Activated T-cell treated with anti-CD3 and anti-CD28 coated beads, Interleukin-2, amount 50 U/mL, for 4 hours (primary cell): ENCODE measurements around the gene CTNNBIP1. TPM values are rescaled to one million over a fixed set of nuclear protein-coding genes. Genes with fewer than 3 reads are reported as not detected.

Experiments
- ATAC-seq, 2 donors: fragments of 200-7000 bp; cut with Tn5 transposase; one replicate each; pipeline ENCODE4 v1.10.0; 2021
- DNase-seq: peaks from one replicate; pipeline ENCODE4 v3.0.0-alpha.2; 2020
- H3K27me3 Mint-ChIP-seq: one replicate; pipeline ENCODE4 v1.8.0; 2021; ENCODE audit warnings: low read depth, mixed read lengths
- H3K36me3 Mint-ChIP-seq: one replicate; pipeline ENCODE4 v1.8.0; 2022; ENCODE audit warnings: mixed read lengths; ENCODE audit not compliant: insufficient read depth
- H3K4me1 Mint-ChIP-seq: one replicate; pipeline ENCODE4 v1.8.0; 2021; ENCODE audit warnings: low read depth, mixed read lengths
- H3K4me3 Mint-ChIP-seq: one replicate; pipeline ENCODE4 v1.8.0; 2021; ENCODE audit warnings: mild to moderate bottlenecking, moderate library complexity, mixed read lengths
- H3K9me3 Mint-ChIP-seq: one replicate; pipeline ENCODE4 v1.8.0; 2021; ENCODE audit warnings: mixed read lengths
- total RNA-seq, 3 donors: library from RNA; stranded (reverse); gene quantifications; one replicate each; pipeline ENCODE4 v1.2.1, GENCODE V29; 2021

The CTNNBIP1 gene
- total RNA-seq, 3 donors from 2014 or later = 4.2 to 5.2 (median 4.7) TPM

DNA sequence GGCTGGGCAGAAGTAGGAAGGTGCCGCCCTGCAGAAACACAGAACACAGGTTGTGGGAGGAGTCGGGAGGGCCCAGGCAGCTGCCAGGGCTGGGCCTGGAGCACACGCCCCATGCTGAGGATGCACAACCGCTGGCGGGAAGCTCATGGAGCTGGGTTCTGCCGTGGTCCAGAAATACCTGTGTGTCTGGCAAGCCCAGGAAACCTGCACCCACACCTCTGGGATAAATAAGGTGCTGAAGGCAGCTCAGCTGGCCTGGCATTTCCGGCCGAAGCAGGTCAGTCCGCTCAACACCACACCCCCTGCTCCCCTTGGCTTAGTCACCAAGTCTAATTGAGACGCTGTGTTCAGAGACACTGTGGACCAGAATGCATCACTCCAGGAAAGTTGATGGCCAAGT is 32.1 kb downstream of the CTNNBIP1 start:
- no peaks in the 10 kb centered on the region for H3K9me3 Mint-ChIP-seq
- H3K36me3 Mint-ChIP-seq = no peaks in the 10 kb centered on the region
- no peaks in the 10 kb centered on the region for H3K27me3 Mint-ChIP-seq
- ATAC-seq (no peak), DNase-seq (no peak)
- H3K4me1 Mint-ChIP-seq = peaks cover 18% of the 10 kb centered on the region
- no peak overlapping the region for H3K4me3 Mint-ChIP-seq

DNA sequence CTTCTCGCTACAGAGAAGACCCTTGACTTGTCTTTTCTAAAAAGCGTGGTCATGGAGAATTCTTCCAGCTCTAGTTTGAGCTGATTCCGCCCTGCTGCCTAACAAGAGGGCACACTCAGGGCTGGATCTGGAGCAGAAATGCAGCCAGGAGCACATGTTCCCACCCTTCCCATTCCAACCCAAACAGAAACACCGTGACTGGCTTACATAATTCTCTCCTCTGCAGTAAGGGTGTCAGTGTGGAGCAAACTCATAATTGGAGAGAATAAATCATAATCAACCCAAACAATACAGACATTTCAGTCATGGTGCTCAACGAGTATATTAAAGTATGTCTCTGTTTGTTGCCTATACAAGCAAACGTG is 34.5 kb downstream of the CTNNBIP1 start:
- Mint-ChIP-seq H3K4me1 (peaks cover 4% of the 10 kb centered on the region), H3K36me3 (no peaks in the 10 kb centered on the region), H3K27me3 (no peaks in the 10 kb centered on the region), H3K9me3 (no peaks in the 10 kb centered on the region), H3K4me3 (no peak overlapping the region)
- DNase-seq = no peak
- ATAC-seq = no peak

DNA sequence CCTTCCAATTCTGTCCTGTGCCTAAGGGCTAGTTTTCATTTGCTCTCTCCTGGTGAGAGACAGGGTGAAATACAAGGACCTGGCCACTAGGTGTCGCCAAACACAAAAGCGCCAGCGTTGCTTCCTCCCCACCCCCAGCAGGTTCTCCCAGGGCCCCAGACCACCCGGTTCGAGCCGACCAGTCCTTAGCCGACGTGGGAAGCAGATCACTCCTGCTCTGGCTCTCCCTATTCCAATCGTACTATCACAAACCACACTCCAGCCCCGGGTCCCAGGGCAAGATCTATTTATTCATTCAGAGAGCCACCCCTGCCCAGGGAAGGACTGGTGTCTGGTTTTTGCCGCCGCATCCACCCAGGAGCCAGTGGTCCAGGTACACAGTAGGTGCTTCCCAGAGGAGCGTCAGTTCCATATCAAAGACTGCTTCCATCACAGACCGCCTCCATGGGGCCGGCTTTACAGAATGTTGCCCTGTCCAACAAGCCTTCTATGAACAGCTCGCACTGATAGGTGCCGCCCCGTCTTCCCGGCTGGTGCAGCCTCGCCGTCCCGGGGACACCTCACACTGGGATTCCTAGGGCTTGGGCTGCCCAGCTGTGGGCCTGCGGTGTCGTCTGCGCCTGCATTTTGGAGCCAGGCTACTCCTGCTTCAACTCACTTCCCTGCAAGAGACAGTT is 35.0 kb downstream of the CTNNBIP1 start:
- no peaks in the 10 kb centered on the region for H3K9me3 Mint-ChIP-seq
- H3K4me3 Mint-ChIP-seq = no peak overlapping the region
- H3K4me1 Mint-ChIP-seq = peaks cover 4% of the 10 kb centered on the region
- DNase-seq (peak; percentile 72), ATAC-seq (peak; percentile 96)
- H3K27me3 Mint-ChIP-seq = no peaks in the 10 kb centered on the region
- no peaks in the 10 kb centered on the region for H3K36me3 Mint-ChIP-seq

DNA sequence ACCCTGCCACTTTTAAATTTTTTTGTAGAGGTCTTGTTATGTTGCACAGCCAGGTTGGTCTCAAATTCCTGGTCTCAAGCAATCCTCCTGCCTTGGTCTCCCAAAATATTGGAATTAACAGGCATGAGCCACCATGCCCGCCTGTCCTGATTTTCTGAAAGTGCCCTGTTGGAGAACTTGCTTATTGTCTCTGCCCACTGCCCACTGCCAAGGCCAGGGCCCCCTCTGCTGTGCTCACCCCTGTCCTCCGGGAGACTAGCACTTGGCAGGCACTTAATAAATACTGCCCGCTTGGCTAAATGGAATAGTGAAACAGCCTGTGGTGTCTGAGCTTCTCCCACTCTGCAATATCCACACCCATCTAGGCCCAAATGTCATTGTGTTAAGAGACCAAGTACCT is 35.7 kb downstream of the CTNNBIP1 start:
- no peak for ATAC-seq
- Mint-ChIP-seq H3K4me1 (peaks cover 4% of the 10 kb centered on the region), H3K9me3 (no peaks in the 10 kb centered on the region)

DNA sequence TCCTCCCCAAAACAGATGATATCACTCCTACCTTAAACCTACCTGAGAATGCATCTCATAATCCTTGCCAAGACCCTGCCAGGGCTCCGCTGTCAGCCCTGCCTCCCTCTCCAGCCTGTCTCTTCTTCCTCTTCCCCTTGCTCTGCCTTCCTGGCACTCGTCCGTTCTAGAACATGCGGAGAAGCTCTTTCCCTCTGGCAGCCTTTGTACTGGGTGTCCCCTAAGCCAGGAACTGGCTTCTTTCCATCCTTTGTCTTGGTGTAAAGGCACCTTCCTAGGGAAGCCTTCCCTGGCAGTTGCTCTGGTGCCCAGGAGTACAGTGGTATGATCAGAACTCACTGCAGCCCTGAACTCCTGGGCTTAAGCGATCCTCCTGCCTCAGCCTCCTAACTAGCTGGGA is 36.1 kb downstream of the CTNNBIP1 start:
- H3K9me3 Mint-ChIP-seq = no peaks in the 10 kb centered on the region
- no peak overlapping the region for H3K4me3 Mint-ChIP-seq
- H3K4me1 Mint-ChIP-seq = peaks cover 4% of the 10 kb centered on the region
- no peaks in the 10 kb centered on the region for H3K27me3 Mint-ChIP-seq
- ATAC-seq (no peak), DNase-seq (no peak)
- H3K36me3 Mint-ChIP-seq = no peaks in the 10 kb centered on the region

More for the DNA sequence above, 35.7 kb downstream of the CTNNBIP1 start:
- no peaks in the 10 kb centered on the region for H3K36me3 Mint-ChIP-seq
- DNase-seq = no peak
- H3K4me3 Mint-ChIP-seq = no peak overlapping the region
- no peaks in the 10 kb centered on the region for H3K27me3 Mint-ChIP-seq

DNA sequence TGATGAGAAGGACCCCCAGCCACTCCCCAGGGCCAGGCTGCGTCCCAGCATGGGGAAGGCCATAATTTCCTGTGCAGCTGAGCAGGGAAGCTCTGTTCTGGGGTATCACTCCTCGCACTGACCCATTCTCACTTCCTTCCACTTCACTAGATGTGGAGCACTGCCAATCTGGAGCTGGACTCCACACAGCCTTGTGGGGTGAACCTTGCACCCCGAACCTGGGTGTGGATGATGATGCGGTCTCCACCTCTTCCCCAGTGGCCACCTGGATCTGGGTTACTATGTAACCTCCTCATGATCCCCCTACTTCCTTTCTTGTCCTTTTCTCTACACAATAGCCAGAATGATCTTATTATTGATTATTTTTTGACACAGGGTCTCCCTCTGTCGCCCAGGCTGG is 36.7 kb downstream of the CTNNBIP1 start:
- H3K4me1 Mint-ChIP-seq = peaks cover 4% of the 10 kb centered on the region
- no peaks in the 10 kb centered on the region for H3K9me3 Mint-ChIP-seq
- no peak overlapping the region for H3K4me3 Mint-ChIP-seq
- no peaks in the 10 kb centered on the region for H3K36me3 Mint-ChIP-seq
- no peaks in the 10 kb centered on the region for H3K27me3 Mint-ChIP-seq
- ATAC-seq = no peak
- no peak for DNase-seq

DNA sequence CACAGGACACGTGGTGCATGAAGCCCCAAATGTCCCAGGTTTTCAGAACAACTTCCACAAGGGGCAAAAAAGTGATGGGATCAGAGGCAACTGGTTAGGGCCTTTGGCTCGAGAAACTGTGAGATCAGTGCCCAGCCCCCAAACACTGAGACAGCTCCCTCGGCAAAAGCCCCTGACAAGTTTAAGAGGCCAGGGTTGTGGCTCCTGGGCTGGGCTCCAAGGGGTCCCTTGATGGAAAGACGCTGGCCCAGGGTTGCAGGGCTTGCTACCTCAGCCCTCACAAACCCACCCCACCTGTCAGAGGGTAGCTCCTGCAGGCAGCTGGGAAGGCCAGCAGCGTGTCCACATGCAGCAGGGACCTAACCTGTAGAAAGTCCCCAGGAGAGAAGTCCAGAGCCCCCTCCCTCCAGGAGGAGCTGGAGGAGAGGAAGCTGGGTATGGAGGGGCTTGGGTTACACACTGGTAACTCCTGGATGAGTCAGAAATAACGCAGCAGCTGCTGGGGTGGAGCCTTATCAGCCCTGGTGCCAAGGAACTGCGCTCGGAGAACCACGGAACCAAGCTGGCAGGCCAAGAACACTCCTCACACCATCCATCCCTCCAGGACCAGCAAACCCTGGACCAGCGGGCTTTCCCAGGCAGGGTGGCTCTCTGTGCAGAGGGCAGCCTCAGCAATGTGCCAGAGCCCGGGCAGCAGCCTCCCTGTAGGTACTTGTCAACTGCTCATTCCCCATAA is 37.5 kb downstream of the CTNNBIP1 start:
- H3K27me3 Mint-ChIP-seq = no peaks in the 10 kb centered on the region
- no peak for DNase-seq
- no peaks in the 10 kb centered on the region for H3K9me3 Mint-ChIP-seq
- H3K36me3 Mint-ChIP-seq = no peaks in the 10 kb centered on the region
- H3K4me1 Mint-ChIP-seq = peaks cover 4% of the 10 kb centered on the region
- no peak for ATAC-seq
- no peak overlapping the region for H3K4me3 Mint-ChIP-seq

DNA sequence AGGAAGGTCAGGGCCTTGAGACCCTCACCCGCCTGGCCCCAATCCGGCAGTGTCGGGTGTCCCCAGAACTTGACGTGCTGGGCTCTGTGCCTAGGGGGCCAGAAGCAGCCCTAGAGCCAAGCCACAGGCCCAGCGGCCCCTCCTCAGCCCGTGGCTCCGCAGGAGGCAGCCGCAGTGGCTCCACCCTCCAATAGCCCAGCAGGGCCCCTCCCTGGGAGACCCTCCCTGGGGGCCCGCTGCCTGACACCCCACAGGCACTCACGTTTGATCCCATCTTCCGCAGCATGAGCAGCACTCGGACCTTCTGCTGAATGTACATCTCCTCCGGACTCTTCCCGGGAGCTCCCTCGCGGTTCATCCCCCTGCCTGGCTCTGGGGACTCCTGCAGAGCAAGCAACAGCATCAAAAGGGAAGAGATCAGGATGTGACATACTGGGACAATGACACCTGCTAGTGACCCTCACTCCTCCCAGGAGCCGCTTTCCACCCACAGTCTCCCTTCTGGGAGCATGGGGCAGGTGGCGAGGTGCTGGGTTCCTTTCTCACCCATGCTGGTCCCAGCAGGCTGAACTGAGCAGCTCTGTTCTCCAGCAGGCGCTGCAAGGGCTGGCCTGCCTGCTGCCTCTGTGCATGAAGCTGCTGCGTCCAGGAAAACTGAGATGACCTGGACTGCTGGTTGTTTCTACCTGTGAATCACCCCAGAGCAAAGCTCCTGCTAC is 38.2 kb downstream of the CTNNBIP1 start:
- DNase-seq = no peak
- Mint-ChIP-seq H3K36me3 (no peaks in the 10 kb centered on the region), H3K9me3 (no peaks in the 10 kb centered on the region), H3K4me3 (no peak overlapping the region), H3K4me1 (peaks cover 5% of the 10 kb centered on the region), H3K27me3 (no peaks in the 10 kb centered on the region)
- no peak for ATAC-seq

DNA sequence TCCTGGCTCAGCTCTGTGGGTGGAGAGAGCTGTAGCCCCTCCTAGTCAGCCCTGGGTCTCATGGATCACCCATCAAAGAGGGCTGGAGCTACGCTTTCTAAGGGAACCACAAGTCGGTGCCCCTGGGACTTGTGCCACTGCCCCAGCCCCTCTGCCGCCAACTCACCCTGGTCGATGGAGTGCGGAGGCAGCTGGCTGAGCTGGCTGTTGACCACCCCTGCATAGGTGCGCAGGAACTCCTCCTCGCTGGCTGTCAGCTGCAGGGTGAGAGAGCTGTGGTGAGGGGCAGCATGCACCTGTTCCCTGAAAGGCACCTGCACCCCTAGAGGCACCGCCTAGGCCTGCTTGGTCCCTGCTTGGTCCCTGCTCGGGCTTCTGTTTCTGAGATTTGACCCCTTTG is 39.0 kb downstream of the CTNNBIP1 start:
- no peaks in the 10 kb centered on the region for H3K27me3 Mint-ChIP-seq
- H3K4me1 Mint-ChIP-seq = peaks cover 7% of the 10 kb centered on the region
- ATAC-seq (no peak), DNase-seq (no peak)
- no peak overlapping the region for H3K4me3 Mint-ChIP-seq
- H3K9me3 Mint-ChIP-seq = no peaks in the 10 kb centered on the region
- H3K36me3 Mint-ChIP-seq = no peaks in the 10 kb centered on the region

DNA sequence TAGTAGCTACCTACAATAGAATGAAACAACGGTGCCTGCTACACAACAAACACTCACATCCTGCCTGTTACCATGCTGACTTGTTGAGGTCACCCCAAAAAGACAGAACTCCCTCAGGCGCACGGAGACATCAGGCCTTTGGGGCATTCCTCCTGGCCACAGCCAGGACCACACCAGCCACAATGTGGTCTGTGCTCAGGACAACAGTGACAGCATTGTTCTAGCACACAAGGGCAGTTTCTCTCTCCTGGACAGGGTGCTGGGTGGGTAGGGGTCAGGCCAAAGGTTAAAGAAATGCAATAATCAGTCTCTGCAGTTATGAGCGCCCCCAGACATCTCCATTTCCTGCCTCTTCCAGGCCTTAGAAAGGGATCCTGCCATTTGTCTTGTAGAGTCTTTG is 39.5 kb downstream of the CTNNBIP1 start:
- H3K4me1 Mint-ChIP-seq = peaks cover 7% of the 10 kb centered on the region
- no peaks in the 10 kb centered on the region for H3K27me3 Mint-ChIP-seq
- no peaks in the 10 kb centered on the region for H3K9me3 Mint-ChIP-seq
- no peak overlapping the region for H3K4me3 Mint-ChIP-seq
- H3K36me3 Mint-ChIP-seq = no peaks in the 10 kb centered on the region
- no peak for ATAC-seq
- no peak for DNase-seq

DNA sequence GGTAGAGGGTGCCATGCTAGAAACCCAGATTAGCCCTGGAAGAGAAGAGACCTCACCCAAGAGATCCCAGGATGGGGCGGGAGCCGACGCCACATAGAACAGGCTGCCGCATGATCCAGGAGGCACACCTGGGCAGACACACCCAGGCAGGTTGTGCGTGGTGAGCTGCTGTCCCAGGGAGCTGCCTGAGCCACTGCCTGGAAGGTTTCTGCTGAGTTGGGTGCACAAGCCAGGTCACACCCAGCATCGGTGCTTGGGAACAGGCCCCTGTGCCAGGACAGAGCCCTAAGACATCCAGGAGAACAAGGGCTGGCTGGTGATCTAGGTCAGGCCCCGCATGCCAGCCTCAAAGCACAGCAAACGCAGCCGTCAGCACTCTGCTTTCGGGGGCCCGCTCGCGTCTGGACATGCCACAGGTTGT is 40.2 kb downstream of the CTNNBIP1 start:
- no peak overlapping the region for H3K4me3 Mint-ChIP-seq
- no peak for ATAC-seq
- no peaks in the 10 kb centered on the region for H3K9me3 Mint-ChIP-seq
- peaks cover 3% of the 10 kb centered on the region for H3K4me1 Mint-ChIP-seq
- H3K36me3 Mint-ChIP-seq = no peaks in the 10 kb centered on the region
- H3K27me3 Mint-ChIP-seq = no peaks in the 10 kb centered on the region
- no peak for DNase-seq

DNA sequence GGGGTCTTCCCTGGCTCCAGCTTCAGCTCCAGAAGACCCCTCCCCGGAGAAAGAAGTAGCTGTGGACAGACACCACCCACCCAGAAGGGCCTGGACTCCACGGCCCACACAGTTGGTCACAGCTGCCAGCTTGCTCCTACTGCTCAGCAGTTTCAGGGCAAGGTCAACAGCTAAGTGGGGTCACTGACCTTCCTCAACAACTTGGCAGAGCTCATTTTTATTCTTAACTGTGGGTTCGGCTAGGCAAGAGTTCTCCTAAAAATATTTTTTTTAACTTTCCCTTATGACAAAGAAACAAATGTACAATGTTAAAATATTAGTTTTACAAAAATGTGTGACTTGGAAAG is 41.9 kb downstream of the CTNNBIP1 start:
- no peaks in the 10 kb centered on the region for H3K27me3 Mint-ChIP-seq
- H3K36me3 Mint-ChIP-seq = no peaks in the 10 kb centered on the region
- H3K4me1 Mint-ChIP-seq = peaks cover 3% of the 10 kb centered on the region
- no peak for DNase-seq
- ATAC-seq = no peak
- no peaks in the 10 kb centered on the region for H3K9me3 Mint-ChIP-seq
- H3K4me3 Mint-ChIP-seq = no peak overlapping the region

DNA sequence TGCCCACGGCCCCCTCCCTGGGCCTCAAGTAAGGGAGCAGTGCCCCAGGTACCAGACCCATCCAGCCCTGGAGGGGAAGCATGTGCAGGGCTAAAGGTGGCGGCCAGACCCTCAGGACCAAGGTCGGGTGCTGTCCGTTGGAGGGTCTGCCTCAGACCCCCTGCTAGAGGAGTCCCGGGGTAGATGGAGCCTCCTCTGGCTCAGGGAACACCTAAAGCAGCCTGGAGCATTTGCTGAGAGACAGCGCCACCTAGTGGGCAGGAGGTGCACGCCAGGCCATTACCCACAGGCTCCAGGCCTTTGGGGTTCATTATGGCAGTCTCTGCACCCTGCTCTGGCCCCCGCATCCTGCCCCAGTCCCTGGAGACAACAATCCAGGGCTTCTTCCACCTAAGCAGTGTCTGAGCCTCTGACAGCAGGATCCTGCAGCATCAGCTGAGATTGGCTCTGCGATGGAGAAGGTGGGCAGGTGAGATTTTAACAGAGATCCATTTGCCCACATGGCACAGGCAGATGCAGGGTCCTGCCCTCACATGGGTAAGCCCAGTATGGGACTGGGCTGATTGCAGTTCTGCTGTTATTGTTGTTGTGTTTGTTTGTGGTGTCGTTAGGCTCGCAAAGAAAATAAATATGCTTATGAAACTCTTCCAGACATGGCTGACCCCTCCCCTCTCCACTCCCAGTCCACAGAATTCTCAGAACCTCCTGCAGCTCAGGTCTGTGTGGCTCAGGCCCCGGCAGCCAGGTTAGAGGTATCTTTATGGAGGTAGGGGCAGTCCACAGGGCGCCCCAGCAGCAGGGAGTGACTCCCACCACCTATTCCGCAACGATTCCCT is 42.4 kb downstream of the CTNNBIP1 start:
- DNase-seq (peak; percentile 93), ATAC-seq (peak; percentile 99)
- no peaks in the 10 kb centered on the region for H3K36me3 Mint-ChIP-seq
- H3K4me3 Mint-ChIP-seq = no peak overlapping the region
- H3K4me1 Mint-ChIP-seq = peaks cover 3% of the 10 kb centered on the region
- H3K9me3 Mint-ChIP-seq = no peaks in the 10 kb centered on the region
- no peaks in the 10 kb centered on the region for H3K27me3 Mint-ChIP-seq

DNA sequence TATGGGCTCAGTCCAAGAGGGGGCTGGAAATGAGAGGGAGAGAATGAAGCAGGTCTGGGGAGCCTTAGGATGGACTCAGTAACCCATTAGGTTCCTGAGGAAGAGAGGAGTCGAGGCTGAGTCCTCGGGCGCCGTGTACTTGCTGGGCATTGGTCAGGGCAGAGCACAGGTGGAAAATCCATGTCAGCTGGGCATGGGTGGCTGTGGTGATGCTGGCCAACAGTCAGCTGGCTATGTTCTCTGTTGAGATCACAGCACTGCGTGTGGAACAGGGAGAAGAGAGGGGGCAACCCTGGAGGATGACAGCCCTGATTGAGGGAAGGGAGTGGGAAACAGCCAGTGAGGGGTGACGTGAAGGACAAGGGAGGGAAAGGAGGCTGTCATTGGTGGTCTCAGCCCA is 43.2 kb downstream of the CTNNBIP1 start:
- no peaks in the 10 kb centered on the region for H3K9me3 Mint-ChIP-seq
- no peak for ATAC-seq
- peaks cover 3% of the 10 kb centered on the region for H3K4me1 Mint-ChIP-seq
- H3K36me3 Mint-ChIP-seq = no peaks in the 10 kb centered on the region
- H3K27me3 Mint-ChIP-seq = no peaks in the 10 kb centered on the region
- no peak for DNase-seq
- H3K4me3 Mint-ChIP-seq = no peak overlapping the region
